Stimulated activated CD4-positive, alpha-beta T cell treated with anti-CD3 and anti-CD28 coated beads, Interleukin-1b, Interleukin-23, amount 100 ng/mL, for 48 hours (primary cell): ENCODE data around the gene ROBO3.
A peak's percentile ranks its signal among the peaks of the same experiment; 100 is the strongest.

ENCODE experiments used
- DNase-seq: peaks from one replicate; pipeline ENCODE4 v3.0.0-alpha.2; 2020

ROBO3 gene

GRCh38 chr11:124843616-124843910, 21.7 kb upstream of the ROBO3 start:
- DNase-seq, result no peak

- no peak for DNase-seq
Measured at GRCh38 chr11:124844664-124845079, 20.6 kb upstream of the ROBO3 start.

GRCh38 chr11:124846070-124846673, 19.1 kb upstream of the ROBO3 start:
- no peak for DNase-seq

- no peak for DNase-seq
Measured at GRCh38 chr11:124859171-124859570, 6.1 kb upstream of the ROBO3 start.

GRCh38 chr11:124861670-124862069, 3.6 kb upstream of the ROBO3 start:
- no peak for DNase-seq

GRCh38 chr11:124863137-124863825, 2.0 kb upstream of the ROBO3 start:
- no peak for DNase-seq

GRCh38 chr11:124863826-124864165, 1.4 kb upstream of the ROBO3 start:
- no peak for DNase-seq

GRCh38 chr11:124864176-124864891, 898 bp upstream of the ROBO3 start:
- DNase-seq, result no peak

GRCh38 chr11:124864892-124865180, 396 bp upstream of the ROBO3 start:
- DNase-seq, result no peak

GRCh38 chr11:124865902-124866851, 945 bp downstream of the ROBO3 start:
- DNase-seq, result peak; percentile 40

GRCh38 chr11:124867700-124868099, 2.5 kb downstream of the ROBO3 start:
- DNase-seq, result peak; percentile 27

- no peak for DNase-seq
Measured at GRCh38 chr11:124868331-124869274, 3.4 kb downstream of the ROBO3 start.

GRCh38 chr11:124869331-124869730, 4.1 kb downstream of the ROBO3 start:
- no peak for DNase-seq

GRCh38 chr11:124869856-124870387, 4.7 kb downstream of the ROBO3 start:
- DNase-seq, result no peak

GRCh38 chr11:124870430-124870829, 5.2 kb downstream of the ROBO3 start:
- DNase-seq, result no peak

- DNase-seq, result no peak
Measured at GRCh38 chr11:124872280-124872679, 7.0 kb downstream of the ROBO3 start.

- DNase-seq, result no peak
Measured at GRCh38 chr11:124872741-124873140, 7.5 kb downstream of the ROBO3 start.

- DNase-seq, result no peak
Measured at GRCh38 chr11:124873951-124874350, 8.7 kb downstream of the ROBO3 start.

- no peak for DNase-seq
Measured at GRCh38 chr11:124874571-124875255, 9.5 kb downstream of the ROBO3 start.

- DNase-seq, result no peak
Measured at GRCh38 chr11:124875401-124875800, 10.2 kb downstream of the ROBO3 start.
